Progenitor cell of endocrine pancreas (in vitro differentiated cells): ENCODE results near the gene PRPF40B. TPM values are rescaled to one million over a fixed set of nuclear protein-coding genes. Genes with fewer than 3 reads are reported as not detected.

Experiments
- DNase-seq: peaks from one replicate; pipeline ENCODE4 v3.0.0; 2021; ENCODE audit warnings: low spot score; ENCODE audit not compliant: unreplicated experiment
- H3K27ac Mint-ChIP-seq: 2 replicates; pipeline ENCODE4 v1.8.0; 2021; ENCODE audit warnings: mild to moderate bottlenecking, moderate library complexity, mixed read lengths
- H3K27me3 Mint-ChIP-seq: 2 replicates; pipeline ENCODE4 v1.8.0; 2021; ENCODE audit warnings: mixed read lengths
- H3K36me3 Mint-ChIP-seq: 2 replicates; pipeline ENCODE4 v1.8.0; 2022; ENCODE audit warnings: mixed read lengths; ENCODE audit not compliant: insufficient read depth
- H3K4me1 Mint-ChIP-seq: 2 replicates; pipeline ENCODE4 v1.8.0; 2021; ENCODE audit warnings: low read depth, mixed read lengths
- H3K4me3 Mint-ChIP-seq: 2 replicates; pipeline ENCODE4 v1.8.0; 2021; ENCODE audit warnings: low read depth, mild to moderate bottlenecking, moderate library complexity, mixed read lengths
- H3K9me3 Mint-ChIP-seq: 2 replicates; pipeline ENCODE4 v1.8.0; 2021; ENCODE audit warnings: low read depth, mixed read lengths
- long read RNA-seq: library from polyadenylated mRNA; unstranded; transcript quantifications from one replicate; pipeline ENCODE4 v2.0.0, GENCODE V29; 2020
- total RNA-seq: library from RNA; stranded (reverse); gene quantifications from 2 replicates; pipeline ENCODE4 v1.2.1, GENCODE V29; 2021
- TF ChIP-seq, protein P1 (sequence below): fragments of 200-600 bp; sonication (generic); IDR thresholded peaks from one replicate; pipeline ENCODE4 v1.5.0; 2021; ENCODE audit warnings: antibody characterized with exemption, mild to moderate bottlenecking; ENCODE audit not compliant: unreplicated experiment

The PRPF40B gene
- total RNA-seq = 57.4 and 63.4 TPM in 2 replicates
- long read RNA-seq, partial matches to known transcripts = 2 of 77 reads
- long read RNA-seq, other reads (novel, unspliced or antisense) = 75 of 77 reads

- Mint-ChIP-seq H3K9me3 (no peaks in the 10 kb centered on the region), H3K27ac (peak within 1 kb of the TSS; percentile 90), H3K36me3 (peaks cover 2% of the 10 kb centered on the region), H3K4me1 (peaks cover 21% of the 10 kb centered on the region), H3K4me3 (peak within 1 kb of the TSS; percentile 86), H3K27me3 (peaks cover 6% of the 10 kb centered on the region)
- DNase-seq = peak; percentile 92
- TF ChIP-seq, protein P1, sequence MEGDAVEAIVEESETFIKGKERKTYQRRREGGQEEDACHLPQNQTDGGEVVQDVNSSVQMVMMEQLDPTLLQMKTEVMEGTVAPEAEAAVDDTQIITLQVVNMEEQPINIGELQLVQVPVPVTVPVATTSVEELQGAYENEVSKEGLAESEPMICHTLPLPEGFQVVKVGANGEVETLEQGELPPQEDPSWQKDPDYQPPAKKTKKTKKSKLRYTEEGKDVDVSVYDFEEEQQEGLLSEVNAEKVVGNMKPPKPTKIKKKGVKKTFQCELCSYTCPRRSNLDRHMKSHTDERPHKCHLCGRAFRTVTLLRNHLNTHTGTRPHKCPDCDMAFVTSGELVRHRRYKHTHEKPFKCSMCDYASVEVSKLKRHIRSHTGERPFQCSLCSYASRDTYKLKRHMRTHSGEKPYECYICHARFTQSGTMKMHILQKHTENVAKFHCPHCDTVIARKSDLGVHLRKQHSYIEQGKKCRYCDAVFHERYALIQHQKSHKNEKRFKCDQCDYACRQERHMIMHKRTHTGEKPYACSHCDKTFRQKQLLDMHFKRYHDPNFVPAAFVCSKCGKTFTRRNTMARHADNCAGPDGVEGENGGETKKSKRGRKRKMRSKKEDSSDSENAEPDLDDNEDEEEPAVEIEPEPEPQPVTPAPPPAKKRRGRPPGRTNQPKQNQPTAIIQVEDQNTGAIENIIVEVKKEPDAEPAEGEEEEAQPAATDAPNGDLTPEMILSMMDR = peak; percentile 73
Measured at GRCh38 chr12:49623142-49623904, at the start of gene PRPF40B. PRPF40B (plus strand) TSS chr12:49623561; CDS start chr12:49623591, 30 bp downstream.

DNA sequence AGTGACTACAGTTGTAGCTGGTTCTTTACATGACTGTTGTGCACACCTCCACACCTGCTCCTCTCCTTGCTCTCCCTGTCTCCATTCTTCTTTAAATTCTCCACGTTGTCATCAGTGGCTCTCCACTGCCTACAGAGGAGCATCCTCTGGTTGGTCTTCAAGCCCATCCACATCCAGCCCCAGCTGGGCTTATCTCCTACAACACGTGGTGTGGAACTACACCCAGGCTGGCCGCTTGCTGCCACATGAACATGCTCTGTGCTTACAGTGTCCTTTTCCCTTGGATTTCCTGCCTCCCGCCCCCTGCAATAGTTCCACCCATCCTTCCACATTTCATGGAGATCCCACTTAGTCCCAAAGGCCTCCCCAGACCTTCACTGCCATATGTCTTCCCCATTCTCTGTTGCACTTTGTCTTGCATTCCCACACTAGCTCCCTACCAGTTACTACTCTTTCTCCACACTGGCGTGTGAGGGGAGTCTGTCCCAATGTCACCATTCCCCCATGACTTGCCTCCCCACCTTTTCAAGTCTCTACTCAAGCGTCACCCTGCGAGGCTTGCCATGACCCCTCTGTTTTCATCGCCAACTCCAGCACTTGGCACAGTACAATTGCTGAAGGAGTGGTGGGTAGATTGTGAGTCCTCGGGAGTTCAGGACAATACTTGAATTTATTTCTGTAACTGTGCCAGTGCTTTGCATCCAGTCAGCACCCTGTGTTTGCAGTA is 45.6 kb upstream of the PRPF40B start:
- Mint-ChIP-seq H3K4me1 (peaks cover 26% of the 10 kb centered on the region), H3K27ac (no peak overlapping the region), H3K9me3 (no peaks in the 10 kb centered on the region), H3K36me3 (peaks cover 8% of the 10 kb centered on the region), H3K4me3 (no peak overlapping the region), H3K27me3 (no peaks in the 10 kb centered on the region)
- TF ChIP-seq, protein P1 = no peak
- DNase-seq = no peak

- Mint-ChIP-seq H3K27ac (no peak overlapping the region), H3K36me3 (peaks cover 8% of the 10 kb centered on the region), H3K27me3 (no peaks in the 10 kb centered on the region), H3K4me1 (peaks cover 28% of the 10 kb centered on the region), H3K9me3 (no peaks in the 10 kb centered on the region), H3K4me3 (no peak overlapping the region)
- TF ChIP-seq, protein P1 = no peak
- no peak for DNase-seq
Measured at GRCh38 chr12:49578471-49579112, 44.8 kb upstream of the PRPF40B start.

DNA sequence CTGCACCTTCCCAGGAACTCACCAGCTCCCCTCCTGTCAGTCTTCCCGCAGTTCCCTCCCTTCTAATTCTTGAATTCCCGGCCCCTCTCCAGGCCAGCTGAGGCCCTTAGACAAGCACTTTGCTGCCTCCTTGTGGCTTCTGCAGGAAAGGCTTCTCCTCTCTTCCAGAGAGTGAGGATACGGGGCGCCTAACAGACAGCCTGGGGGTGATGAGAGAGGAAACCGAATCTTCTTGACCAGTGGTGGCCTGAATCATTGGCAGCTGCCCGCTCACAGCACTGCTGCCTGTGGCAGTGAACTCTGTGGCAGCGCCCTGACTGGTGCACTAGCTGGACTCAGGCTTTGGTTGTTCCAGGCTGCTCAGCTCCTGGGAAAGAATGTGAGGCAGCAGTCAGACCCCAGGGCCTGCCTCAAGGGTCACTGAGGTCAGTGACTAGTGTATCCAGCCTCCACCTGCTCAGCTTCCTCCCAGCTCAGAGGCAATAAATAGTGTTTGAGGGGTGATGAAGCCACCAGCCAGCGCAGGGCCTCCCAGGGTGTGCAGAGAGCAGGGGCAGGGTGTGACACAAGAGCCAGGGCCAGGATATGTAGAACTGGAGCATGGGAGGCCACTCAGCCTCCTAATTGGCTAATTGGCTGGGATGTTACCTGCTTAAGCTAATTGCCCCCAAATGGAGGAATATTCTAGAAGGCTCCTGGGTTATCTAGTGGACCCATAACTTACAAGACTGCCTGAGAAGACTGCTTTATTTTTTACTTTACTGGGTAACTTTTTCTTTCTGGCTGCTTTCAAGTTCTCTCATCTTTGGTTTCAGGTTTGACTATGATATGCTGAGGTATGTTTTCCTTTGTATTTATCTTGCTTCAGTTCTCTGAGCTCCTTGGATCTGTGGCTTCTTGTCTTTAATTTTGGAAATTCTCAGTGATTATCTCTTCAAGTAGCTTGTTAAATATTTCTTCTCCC is 42.5 kb upstream of the PRPF40B start:
- H3K4me1 Mint-ChIP-seq = peaks cover 28% of the 10 kb centered on the region

More for the DNA sequence above, 42.5 kb upstream of the PRPF40B start:
- no peaks in the 10 kb centered on the region for H3K27me3 Mint-ChIP-seq
- H3K9me3 Mint-ChIP-seq = no peaks in the 10 kb centered on the region
- H3K36me3 Mint-ChIP-seq = peaks cover 7% of the 10 kb centered on the region
- H3K27ac Mint-ChIP-seq = peak overlapping the region; percentile 90
- no peak overlapping the region for H3K4me3 Mint-ChIP-seq
- TF ChIP-seq, protein P1 = peak; percentile 93
- DNase-seq = peak; percentile 81
